IMR-90 (cell line): ENCODE results near the gene TAF1B. TPM values are rescaled to one million over a fixed set of nuclear protein-coding genes. Genes with fewer than 3 reads are reported as not detected.
A peak's percentile ranks its signal among the peaks of the same experiment; 100 is the strongest.

ENCODE experiments used
- ATAC-seq: fragments of 200-7000 bp; cut with Tn5 transposase; 2 replicates; pipeline ENCODE4 v1.9.1; 2020; ENCODE audit warnings: low read depth, mild to moderate bottlenecking, moderate library complexity
- BruUV-seq: library from RNA; stranded (reverse); fragments of 400-500 nt; replicated peaks from 2 replicates; lab custom pipeline; 2021; lab: Mats Ljungman, UMichigan
- CTCF ChIA-PET: fragments of 300-600 bp; formaldehyde crosslinking; extraction: SDS; loops from one replicate; lab custom pipeline; 2021; ENCODE audit warnings: antibody characterized with exemption; lab: Yijun Ruan, JAX
- POLR2A ChIA-PET: fragments of 300-600 bp; sonication (Branson Sonifier 250); formaldehyde crosslinking; loops from one replicate; lab custom pipeline; 2022; ENCODE audit warnings: antibody characterized with exemption; ENCODE audit not compliant: unreplicated experiment; lab: Charles Lee
- DNase-seq: peaks from one replicate; pipeline ENCODE4 v3.0.0; 2013
- H2AFZ ChIP-seq: replicated peaks from 2 replicates; pipeline ENCODE3; 2013; ENCODE audit warnings: low read length, mild to moderate bottlenecking; ENCODE audit not compliant: poor library complexity
- H2AK5ac ChIP-seq: 2 replicates; pipeline ENCODE4 v1.6.1; 2013; ENCODE audit warnings: low read depth, low read length, inconsistent platforms
- H2AK9ac ChIP-seq: replicated peaks from 2 replicates; pipeline ENCODE3; 2013; ENCODE audit warnings: mild to moderate bottlenecking, low read depth, low read length, moderate library complexity; ENCODE audit not compliant: poor library complexity
- H2BK120ac ChIP-seq: 2 replicates; pipeline ENCODE4 v1.6.1; 2013; ENCODE audit warnings: low read depth, low read length, inconsistent platforms
- H2BK15ac ChIP-seq: 3 replicates; pipeline ENCODE4 v1.6.1; 2013; ENCODE audit warnings: low read depth, low read length, inconsistent platforms
- H2BK20ac ChIP-seq: 2 replicates; pipeline ENCODE4 v1.6.1; 2013; ENCODE audit warnings: low read depth, mild to moderate bottlenecking, inconsistent platforms, low read length, moderate library complexity
- H2BK5ac ChIP-seq: 2 replicates; pipeline ENCODE4 v1.6.1; 2013; ENCODE audit warnings: mild to moderate bottlenecking, low read depth, low read length, inconsistent platforms; ENCODE audit not compliant: poor library complexity, severe bottlenecking
- H3K14ac ChIP-seq: replicated peaks from 2 replicates; pipeline ENCODE4 v1.6.1; 2013; ENCODE audit warnings: low read depth, low read length, inconsistent platforms
- H3K18ac ChIP-seq: 2 replicates; pipeline ENCODE4 v1.6.1; 2013; ENCODE audit warnings: low read depth, low read length, control low read depth
- H3K23ac ChIP-seq: 2 replicates; pipeline ENCODE4 v1.6.1; 2013; ENCODE audit warnings: low read depth, low read length, inconsistent platforms
- H3K27ac ChIP-seq: 2 replicates; pipeline ENCODE4 v1.5.1; 2013; ENCODE audit warnings: mild to moderate bottlenecking, control low read depth, low read length; ENCODE audit not compliant: insufficient read depth
- H3K27me3 ChIP-seq: 2 replicates; pipeline ENCODE4 v1.6.1; 2013; ENCODE audit warnings: low read length; ENCODE audit not compliant: control insufficient read depth, insufficient read depth
- H3K36me3 ChIP-seq: 2 replicates; pipeline ENCODE4 v1.6.1; 2013; ENCODE audit warnings: low read length, mixed read lengths; ENCODE audit not compliant: control insufficient read depth, insufficient read depth
- H3K4ac ChIP-seq: 2 replicates; pipeline ENCODE4 v1.6.1; 2013; ENCODE audit warnings: low read depth, low read length, inconsistent platforms
- H3K4me1 ChIP-seq: 2 replicates; pipeline ENCODE4 v1.6.1; 2013; ENCODE audit warnings: low read length, mixed read lengths; ENCODE audit not compliant: control insufficient read depth, insufficient read depth
- H3K4me2 ChIP-seq: 2 replicates; pipeline ENCODE4 v1.6.1; 2013; ENCODE audit warnings: low read depth, mild to moderate bottlenecking, control low read depth, low read length, moderate library complexity
- H3K4me3 ChIP-seq: 2 replicates; pipeline ENCODE4 v1.5.1; 2013; ENCODE audit warnings: low read depth, mild to moderate bottlenecking, control low read depth, low read length, moderate library complexity; ENCODE audit not compliant: insufficient read depth
- H3K56ac ChIP-seq: 2 replicates; pipeline ENCODE4 v1.6.1; 2013; ENCODE audit warnings: low read length, inconsistent platforms; ENCODE audit not compliant: insufficient read depth; ENCODE audit errors: extremely low read depth
- H3K79me1 ChIP-seq, 2 experiments: 2 replicates each; pipeline ENCODE4 v1.6.1; 2013; ENCODE audit warnings: low read length in 2 of 2, inconsistent platforms in 1 of 2, low read depth in 1 of 2
- H3K9ac ChIP-seq: 2 replicates; pipeline ENCODE4 v1.6.1; 2013; ENCODE audit warnings: low read depth, low read length, control low read depth
- H3K9me1 ChIP-seq: 2 replicates; pipeline ENCODE4 v1.6.1; 2013; ENCODE audit warnings: low read length, inconsistent platforms; ENCODE audit not compliant: insufficient read depth
- H3K9me3 ChIP-seq: 2 replicates; pipeline ENCODE4 v1.6.1; 2013; ENCODE audit warnings: low read length; ENCODE audit not compliant: control insufficient read depth, insufficient read depth
- H4K20me1 ChIP-seq: 2 replicates; pipeline ENCODE4 v1.6.1; 2013; ENCODE audit warnings: low read length, inconsistent platforms; ENCODE audit not compliant: insufficient read depth
- H4K5ac ChIP-seq: 2 replicates; pipeline ENCODE4 v1.6.1; 2013; ENCODE audit warnings: mild to moderate bottlenecking, low read depth, low read length, control low read depth
- H4K8ac ChIP-seq, 2 experiments: 2 replicates each; pipeline ENCODE4 v1.6.1; 2013; ENCODE audit warnings: low read depth in 2 of 2, low read length in 2 of 2, control low read depth in 1 of 2, inconsistent platforms in 1 of 2
- H4K91ac ChIP-seq: 2 replicates; pipeline ENCODE4 v1.6.1; 2013; ENCODE audit warnings: low read depth, low read length, inconsistent platforms; ENCODE audit not compliant: insufficient read depth
- CTCF ChIP-seq: conservative IDR thresholded peaks from 2 replicates; pipeline ENCODE4 v1.5.1; 2012; ENCODE audit warnings: mild to moderate bottlenecking, low read depth, low read length, improper control_type of control experiment
- RFX5 ChIP-seq: IDR thresholded peaks from 2 replicates; pipeline ENCODE4 v1.8.0; 2012; ENCODE audit warnings: low read depth, mild to moderate bottlenecking, low read length, moderate library complexity
- WGBS, 2 experiments: methylation state at CpG; one replicate each; pipeline versions ENCODE4 v1.1.5 to v1.1.7; 2013; ENCODE audit warnings: missing lambda C conversion rate in 2 of 2; ENCODE audit not compliant: insufficient read length in 1 of 2; ENCODE audit errors: extremely low coverage in 2 of 2; 5-methylcytosine and 5-hydroxymethylcytosine counted together
- dilution Hi-C: fragments of 300-500 bp; cut with HindIII; formaldehyde crosslinking; loops from one replicate; pipeline ENCODE4 v1.14.3; 2018; ENCODE audit warnings: low sequenced_read_pairs; ENCODE audit not compliant: unreplicated experiment
- in situ Hi-C: fragments of 300-500 bp; cut with MboI; formaldehyde crosslinking; loops from 3 replicates; pipeline ENCODE4 v1.14.3; 2019; ENCODE audit warnings: low sequenced_read_pairs, inconsistent platforms, mixed read lengths
- intact Hi-C: fragments of 100-400 bp; cut with micrococcal nuclease; formaldehyde crosslinking; loops from 2 replicates; pipeline ENCODE4 v1.10.0; 2022
- polyA plus RNA-seq, 3 experiments: library from polyadenylated mRNA; depleted of rRNA; stranded (reverse); fragments of >200 nt; gene quantifications; 2 replicates each; pipeline ENCODE4 v1.2.3, GENCODE V29; 2012; ENCODE audit warnings: low replicate concordance in 1 of 3
- total RNA-seq: library from RNA; depleted of rRNA; stranded (reverse); fragments of >200 nt; gene quantifications from 2 replicates; pipeline ENCODE4 v1.2.3, GENCODE V29; 2012

Gene TAF1B
- total and polyA plus RNA-seq, 2 of the 4 experiments (the other 2 are of a cell fraction): 8.4 to 19.9 TPM

DNA sequence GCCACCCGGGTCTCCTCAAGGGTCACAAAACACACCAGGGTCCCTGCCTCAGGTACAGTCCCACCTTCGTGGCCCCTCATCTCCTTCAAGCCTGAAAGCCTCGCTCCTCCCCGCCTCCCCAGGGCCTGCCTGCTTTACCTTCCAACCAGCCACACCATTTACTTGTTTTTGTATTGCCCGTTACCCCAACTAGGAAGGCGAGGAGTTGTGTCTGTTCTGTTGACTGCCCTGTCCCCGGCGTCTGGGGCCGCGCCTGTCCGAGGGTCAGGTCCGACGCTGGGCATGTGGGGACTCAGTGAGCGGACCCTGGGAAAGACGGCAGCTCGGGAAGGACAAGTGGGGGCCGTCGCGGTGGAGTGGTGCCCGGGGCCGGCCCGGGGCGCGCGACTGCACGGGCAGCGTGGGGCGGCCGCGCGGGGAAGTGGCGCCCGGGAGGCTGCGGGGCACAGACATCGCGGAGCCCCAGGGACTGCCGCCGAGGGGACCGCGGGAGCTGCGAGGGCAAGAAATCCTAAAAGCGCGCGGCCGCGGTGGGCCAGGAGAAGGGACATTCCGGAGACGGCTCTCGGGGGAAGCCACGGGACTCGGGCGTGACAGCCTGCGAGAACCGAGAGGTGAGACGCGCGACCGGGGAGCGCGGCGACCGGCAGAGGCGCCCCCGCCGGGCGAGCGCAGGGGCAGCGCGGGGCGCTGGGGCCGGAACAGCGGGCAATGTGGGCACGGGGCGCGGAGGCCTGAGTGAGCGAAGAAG lies 107.4 kb downstream of the TAF1B start:
- H3K79me1 ChIP-seq: no peaks in the 10 kb centered on the region
- peak overlapping the region; percentile 53; the same call in 1 of the 2 replicates for H3K9ac ChIP-seq
- H3K4me1 ChIP-seq: peaks cover 7% of the 10 kb centered on the region; the same call in 1 of the 2 replicates
- DNase-seq: no peak
- 0 out of 2 replicates have a peak, but pooled peaks cover 2% of the 10 kb centered on the region for H3K9me1 ChIP-seq
- H3K23ac ChIP-seq: no peak overlapping the region
- TF ChIP-seq RFX5 (no peak), CTCF (0 out of 2 replicates have a peak, but pooled peaks have one; percentile 10)
- no TSS peak for BruUV-seq
- H3K14ac ChIP-seq: no peak overlapping the region
- no peak overlapping the region for H3K27ac ChIP-seq
- no peak overlapping the region for H2BK15ac ChIP-seq
- no peak overlapping the region; the same call in 1 of the 2 replicates for H2BK20ac ChIP-seq
- H4K91ac ChIP-seq: no peak overlapping the region
- H3K4me2 ChIP-seq: peak overlapping the region; percentile 70
- intact Hi-C loops: loop anchor here (5.0 kb wide), 2 partner anchors 138 to 393 kb away; partner anchors contain the start of gene ADAM17
- H3K4ac ChIP-seq: peak overlapping the region; percentile 25; the same call in 1 of the 2 replicates
- ChIA-PET POLR2A (no interaction called here), CTCF (no interaction called here)
- H3K36me3 ChIP-seq: no peaks in the 10 kb centered on the region
- no peak overlapping the region for H2AK5ac ChIP-seq
- H2BK5ac ChIP-seq: no peak overlapping the region
- peak overlapping the region; percentile 9 for H2AK9ac ChIP-seq
- H3K27me3 ChIP-seq: peaks cover 17% of the 10 kb centered on the region
- no peak overlapping the region for H2BK120ac ChIP-seq
- H3K9me3 ChIP-seq: no peaks in the 10 kb centered on the region
- ATAC-seq: peak; percentile 51
- dilution Hi-C loops: no loop called here
- peak overlapping the region; percentile 89 for H2AFZ ChIP-seq
- H4K5ac ChIP-seq: no peak overlapping the region
- no peak overlapping the region for H3K18ac ChIP-seq
- H3K4me3 ChIP-seq: peak overlapping the region; percentile 65
- in situ Hi-C loops: no loop called here
- 4% methylated on average over 45 of the region's 76 CpGs; no CpG with 5 or more reads in 1 of the 2 experiments for WGBS, 2 experiments
- no peaks in the 10 kb centered on the region for H4K20me1 ChIP-seq
- H3K56ac ChIP-seq: no peak overlapping the region
- no peak overlapping the region for H4K8ac ChIP-seq
